Neural progenitor cell (in vitro differentiated cells): Measurements from ENCODE around the gene DIP2A.

Experiments used
- CTCF ChIP-seq: fragments of 200-600 bp; sonication (generic); IDR thresholded peaks from 2 replicates; pipeline ENCODE4 v1.5.1; 2017; ENCODE audit warnings: antibody characterized with exemption, mild to moderate bottlenecking
- EZH2 ChIP-seq: fragments of 200-600 bp; sonication (generic); IDR thresholded peaks from 2 replicates; pipeline ENCODE4 v1.6.1; 2017; ENCODE audit warnings: antibody characterized with exemption, mild to moderate bottlenecking, moderate library complexity

GRCh38 chr21:46613391-46613790, 154.7 kb downstream of the DIP2A start:
- TF ChIP-seq CTCF (no peak), EZH2 (no peak)
